Testis (tissue), 3 donors: Measurements from ENCODE around the gene VPS37B. TPM values are rescaled to one million over a fixed set of nuclear protein-coding genes. Genes with fewer than 3 reads are reported as not detected.

Experiments
- DNase-seq: peaks from one replicate; pipeline ENCODE4 v3.0.0-alpha.2; 2019
- H3K27ac ChIP-seq, 2 donors: fragments of 200-600 bp; sonication (generic); one replicate each; pipeline ENCODE4 v1.5.1; 2019
- H3K27me3 ChIP-seq: fragments of 200-600 bp; sonication (generic); one replicate; pipeline ENCODE4 v1.5.1; 2019
- H3K36me3 ChIP-seq: fragments of 200-600 bp; sonication (generic); one replicate; pipeline ENCODE4 v1.5.1; 2017; ENCODE audit warnings: low read depth; ENCODE audit errors: missing control alignments
- H3K4me1 ChIP-seq: fragments of 200-600 bp; sonication (generic); one replicate; pipeline ENCODE4 v1.5.1; 2019
- H3K4me3 ChIP-seq, 2 donors: fragments of 200-600 bp; sonication (generic); one replicate each; pipeline ENCODE4 v1.5.1; 2017 to 2019
- H3K9me3 ChIP-seq: fragments of 200-600 bp; sonication (generic); one replicate; pipeline ENCODE4 v1.5.1; 2017
- CTCF ChIP-seq, 3 experiments: fragments of 450-650 bp in 2 of 3; fragments of 200-600 bp in 1 of 3; sonication (generic) in 1 of 3; IDR thresholded peaks; one replicate each; pipeline ENCODE4 v1.5.1; 2016 to 2019; ENCODE audit warnings: antibody characterized with exemption in 3 of 3, mild to moderate bottlenecking in 2 of 3, moderate library complexity in 1 of 3
- POLR2A ChIP-seq: fragments of 450-650 bp; IDR thresholded peaks from one replicate; pipeline ENCODE4 v1.6.1; 2017; ENCODE audit warnings: antibody characterized with exemption, mild to moderate bottlenecking, moderate library complexity
- WGBS, 2 donors: methylation state at CpG; one replicate each; pipeline ENCODE4 v1.1.5; 2018; 5-methylcytosine and 5-hydroxymethylcytosine counted together
- intact Hi-C: fragments of 100-400 bp; cut with DNase I; formaldehyde crosslinking; loops from one replicate; pipeline ENCODE4 v1.15.1; 2023; ENCODE audit warnings: low total_unique reads
- polyA plus RNA-seq: library from polyadenylated mRNA; stranded (reverse); fragments of 350-450 nt; fragmentation: Illumina TruSeq; extraction: RNeasy Lipid Tissue Mini Kit (QIAGEN cat#74804); gene quantifications from one replicate; pipeline ENCODE4 v1.2.3, GENCODE V29; 2014; ENCODE audit warnings: low read depth, low replicate concordance; ENCODE audit not compliant: insufficient read depth
- total RNA-seq, 2 donors: library from RNA; depleted of rRNA; stranded (reverse); fragments of >200 nt; gene quantifications; one replicate each; pipeline ENCODE4 v1.2.3, GENCODE V29; 2016

Gene VPS37B
- total and polyA plus RNA-seq, 3 donors from 2014 or later, result 38.0 to 90.1 (median 75.8) TPM

GRCh38 chr12:122886851-122887818 is 8.8 kb downstream of the VPS37B start:
- Histone ChIP-seq H3K27ac (peak overlapping the region; percentile 71 to 80), H3K4me1 (peaks cover 36% of the 10 kb centered on the region)
- intact Hi-C loops, result no loop called here

GRCh38 chr12:122886161-122886560 is 9.8 kb downstream of the VPS37B start:
- WGBS, 2 donors, result 91 to 94% methylated on average over 8 of the region's 8 CpGs

More at GRCh38 chr12:122886851-122887818, 8.8 kb downstream of the VPS37B start:
- WGBS, 2 donors, result 65 to 67% methylated on average over 10 of the region's 10 CpGs
- TF ChIP-seq POLR2A, result no peak
- no peak for TF ChIP-seq CTCF (IDR thresholded peaks at IDR 0.05)
- no peaks in the 10 kb centered on the region for H3K27me3 ChIP-seq
- no peaks in the 10 kb centered on the region for H3K9me3 ChIP-seq
- no peaks in the 10 kb centered on the region for H3K36me3 ChIP-seq
- H3K4me3 ChIP-seq, result no peak overlapping the region
- no peak for DNase-seq

GRCh38 chr12:122884860-122885259 is 11.1 kb downstream of the VPS37B start:
- H3K27ac ChIP-seq, result no peak overlapping the region

More at GRCh38 chr12:122886161-122886560, 9.8 kb downstream of the VPS37B start:
- intact Hi-C loops, result no loop called here
- Histone ChIP-seq H3K27ac (peak overlapping the region in 1 of 2 donors; percentile 10), H3K36me3 (no peaks in the 10 kb centered on the region), H3K4me3 (no peak overlapping the region), H3K9me3 (no peaks in the 10 kb centered on the region), H3K4me1 (peaks cover 30% of the 10 kb centered on the region), H3K27me3 (no peaks in the 10 kb centered on the region)
- DNase-seq, result no peak
- no peak for TF ChIP-seq CTCF (IDR thresholded peaks at IDR 0.05)
- no peak for TF ChIP-seq POLR2A

GRCh38 chr12:122884091-122884826 is 11.7 kb downstream of the VPS37B start:
- Histone ChIP-seq H3K4me3 (no peak overlapping the region), H3K9me3 (no peaks in the 10 kb centered on the region), H3K27me3 (no peaks in the 10 kb centered on the region), H3K36me3 (no peaks in the 10 kb centered on the region), H3K27ac (no peak overlapping the region), H3K4me1 (peaks cover 41% of the 10 kb centered on the region)
- intact Hi-C loops, result no loop called here
- TF ChIP-seq CTCF (IDR thresholded peaks at IDR 0.05) (no peak), POLR2A (no peak)
- 69 to 78% methylated on average over 6 of the region's 6 CpGs for WGBS, 2 donors
- no peak for DNase-seq

More at GRCh38 chr12:122884860-122885259, 11.1 kb downstream of the VPS37B start:
- Histone ChIP-seq H3K27me3 (no peaks in the 10 kb centered on the region), H3K4me1 (peaks cover 39% of the 10 kb centered on the region), H3K36me3 (no peaks in the 10 kb centered on the region), H3K4me3 (no peak overlapping the region), H3K9me3 (no peaks in the 10 kb centered on the region)
- WGBS, 2 donors, result 74 to 75% methylated on average over 4 of the region's 4 CpGs
- intact Hi-C loops, result no loop called here
- DNase-seq, result no peak
- no peak for TF ChIP-seq POLR2A
- no peak for TF ChIP-seq CTCF (IDR thresholded peaks at IDR 0.05)
